GM18505 (cell line): Measurements from ENCODE around the gene SIVA1.

Experiments used
- ATAC-seq: cut with Tn5 transposase; IDR thresholded peaks from one replicate; pipeline ENCODE4 v1.9.1; 2021; ENCODE audit not compliant: unreplicated experiment
- POLR2A ChIP-seq: IDR thresholded peaks from 4 replicates; pipeline ENCODE4 v1.6.1; 2011; ENCODE audit warnings: borderline replicate concordance; ENCODE audit not compliant: insufficient read depth, insufficient read length; ENCODE audit errors: extremely low read depth

The SIVA1 gene

GRCh38 chr14:104779776-104780512 lies 27.0 kb downstream of the SIVA1 start:
- TF ChIP-seq POLR2A, result no peak
- ATAC-seq, result no peak

- no peak for ATAC-seq
- TF ChIP-seq POLR2A, result no peak
Observed at GRCh38 chr14:104780513-104781030, 27.6 kb downstream of the SIVA1 start.

GRCh38 chr14:104781271-104782077 lies 28.5 kb downstream of the SIVA1 start:
- ATAC-seq, result no peak

GRCh38 chr14:104782086-104782807 lies 29.3 kb downstream of the SIVA1 start:
- ATAC-seq, result no peak

More at GRCh38 chr14:104781271-104782077, 28.5 kb downstream of the SIVA1 start:
- TF ChIP-seq POLR2A, result no peak

GRCh38 chr14:104782808-104783139 lies 29.8 kb downstream of the SIVA1 start:
- no peak for ATAC-seq
- TF ChIP-seq POLR2A, result no peak

More at GRCh38 chr14:104782086-104782807, 29.3 kb downstream of the SIVA1 start:
- TF ChIP-seq POLR2A, result no peak

GRCh38 chr14:104783484-104784217 lies 30.7 kb downstream of the SIVA1 start:
- no peak for ATAC-seq
- TF ChIP-seq POLR2A, result no peak

GRCh38 chr14:104784218-104784568 lies 31.2 kb downstream of the SIVA1 start:
- no peak for ATAC-seq
- TF ChIP-seq POLR2A, result no peak

GRCh38 chr14:104784846-104785707 lies 32.1 kb downstream of the SIVA1 start:
- TF ChIP-seq POLR2A, result no peak
- no peak for ATAC-seq

- no peak for ATAC-seq
- TF ChIP-seq POLR2A, result no peak
Observed at GRCh38 chr14:104785708-104786080, 32.7 kb downstream of the SIVA1 start.

- no peak for TF ChIP-seq POLR2A
- ATAC-seq, result no peak
Observed at GRCh38 chr14:104786091-104786586, 33.2 kb downstream of the SIVA1 start.

- ATAC-seq, result no peak
- TF ChIP-seq POLR2A, result no peak
Observed at GRCh38 chr14:104786726-104787675, 34.1 kb downstream of the SIVA1 start.
